Activated CD4-positive, alpha-beta T cell treated with anti-CD3 and anti-CD28 coated beads, Interleukin-2, amount 10 ng/mL, durations not matched to agents 7 days and 5 days (primary cell): ENCODE results near the gene PEMT. TPM values are rescaled to one million over a fixed set of nuclear protein-coding genes. Genes with fewer than 3 reads are reported as not detected.
A peak's percentile ranks its signal among the peaks of the same experiment; 100 is the strongest.

Experiments
- CTCF ChIA-PET: fragments of 350-600 bp; sonication (Branson Sonifier 250); formaldehyde crosslinking; loops from one replicate; lab custom pipeline; 2021; ENCODE audit warnings: antibody characterized with exemption; lab: Charles Lee
- POLR2A ChIA-PET: fragments of 350-600 bp; sonication (Branson Sonifier 250); formaldehyde crosslinking; loops from one replicate; lab custom pipeline; 2021; ENCODE audit warnings: antibody characterized with exemption; lab: Charles Lee
- DNase-seq: peaks from one replicate; pipeline ENCODE4 v3.0.0-alpha.2; 2020
- H3K27ac Mint-ChIP-seq: one replicate; pipeline ENCODE4 v1.8.0; 2021; ENCODE audit warnings: mild to moderate bottlenecking, moderate library complexity, mixed read lengths
- H3K27me3 Mint-ChIP-seq: one replicate; pipeline ENCODE4 v1.8.0; 2021; ENCODE audit warnings: mixed read lengths
- H3K36me3 Mint-ChIP-seq: one replicate; pipeline ENCODE4 v1.8.0; 2021; ENCODE audit warnings: low read depth, mixed read lengths
- H3K4me1 Mint-ChIP-seq: one replicate; pipeline ENCODE4 v1.8.0; 2021; ENCODE audit warnings: mixed read lengths
- H3K4me3 Mint-ChIP-seq: one replicate; pipeline ENCODE4 v1.8.0; 2021; ENCODE audit warnings: mild to moderate bottlenecking, moderate library complexity, mixed read lengths
- H3K9me3 Mint-ChIP-seq: one replicate; pipeline ENCODE4 v1.8.0; 2021; ENCODE audit warnings: mixed read lengths
- total RNA-seq, 2 experiments: library from RNA; stranded (reverse); gene quantifications; one replicate each; pipeline ENCODE4 v1.2.3, GENCODE V29; 2021

The PEMT gene
- total RNA-seq, 2 experiments from 2014 or later, result 10.8 to 17.3 TPM

GRCh38 chr17:17624741-17625140 is 33.2 kb upstream of the PEMT start:
- ChIA-PET CTCF (interaction anchor here (1.0 kb wide), 1 partner anchor 12 kb away, joined by 3 read pairs; no protein-coding TSS in a partner anchor), POLR2A (no interaction called here)
- H3K27me3 Mint-ChIP-seq, result peaks cover 9% of the 10 kb centered on the region
- no peak for DNase-seq
- H3K36me3 Mint-ChIP-seq, result peaks cover 2% of the 10 kb centered on the region
- H3K9me3 Mint-ChIP-seq, result peaks cover 2% of the 10 kb centered on the region
- H3K4me3 Mint-ChIP-seq, result no peak overlapping the region
- no peak overlapping the region for H3K27ac Mint-ChIP-seq
- peaks cover 14% of the 10 kb centered on the region for H3K4me1 Mint-ChIP-seq

- Mint-ChIP-seq H3K27me3 (peaks cover 9% of the 10 kb centered on the region), H3K36me3 (peaks cover 2% of the 10 kb centered on the region), H3K27ac (no peak overlapping the region), H3K4me1 (peaks cover 9% of the 10 kb centered on the region), H3K9me3 (peaks cover 2% of the 10 kb centered on the region), H3K4me3 (no peak overlapping the region)
- ChIA-PET CTCF (interaction anchor here (0.7 kb wide), 2 partner anchors 267 to 291 kb away, joined by 3 read pairs; no protein-coding TSS in a partner anchor), POLR2A (no interaction called here)
- DNase-seq, result no peak
These were observed 32.4 kb upstream of the PEMT start for GRCh38 chr17:17623904-17624303.

- ChIA-PET CTCF (interaction anchor here (0.9 kb wide), 1 partner anchor 20 kb away, joined by 3 read pairs; no protein-coding TSS in a partner anchor), POLR2A (no interaction called here)
- H3K4me1 Mint-ChIP-seq, result peaks cover 3% of the 10 kb centered on the region
These were observed 29.7 kb upstream of the PEMT start for GRCh38 chr17:17621254-17621653.

GRCh38 chr17:17613708-17614114 is 22.2 kb upstream of the PEMT start:
- CTCF ChIA-PET, result interaction anchor here (0.7 to 1.6 kb wide), 11 partner anchors 10 to 242 kb away, joined by 3 to 7 read pairs (median 3); partner anchors contain the start of gene PEMT
- Mint-ChIP-seq H3K27me3 (no peaks in the 10 kb centered on the region), H3K36me3 (no peaks in the 10 kb centered on the region), H3K4me1 (no peaks in the 10 kb centered on the region), H3K4me3 (no peak overlapping the region), H3K9me3 (peaks cover 3% of the 10 kb centered on the region), H3K27ac (no peak overlapping the region)
- peak; percentile 66 for DNase-seq
- POLR2A ChIA-PET, result no interaction called here

More at GRCh38 chr17:17621254-17621653, 29.7 kb upstream of the PEMT start:
- Mint-ChIP-seq H3K27me3 (peaks cover 9% of the 10 kb centered on the region), H3K36me3 (no peaks in the 10 kb centered on the region), H3K27ac (no peak overlapping the region), H3K9me3 (no peaks in the 10 kb centered on the region), H3K4me3 (no peak overlapping the region)
- no peak for DNase-seq

GRCh38 chr17:17612085-17613022 is 20.8 kb upstream of the PEMT start:
- no peak for DNase-seq
- POLR2A ChIA-PET, result no interaction called here
- Mint-ChIP-seq H3K4me3 (no peak overlapping the region), H3K27me3 (no peaks in the 10 kb centered on the region), H3K36me3 (no peaks in the 10 kb centered on the region), H3K27ac (no peak overlapping the region), H3K9me3 (peaks cover 3% of the 10 kb centered on the region), H3K4me1 (no peaks in the 10 kb centered on the region)
- CTCF ChIA-PET, result interaction anchor here (0.5 to 1.6 kb wide), 6 partner anchors 10 to 240 kb away, joined by 3 to 7 read pairs (median 3); partner anchors contain the start of gene PEMT

GRCh38 chr17:17609121-17609520 is 17.6 kb upstream of the PEMT start:
- Mint-ChIP-seq H3K27me3 (no peaks in the 10 kb centered on the region), H3K9me3 (no peaks in the 10 kb centered on the region), H3K36me3 (no peaks in the 10 kb centered on the region), H3K27ac (no peak overlapping the region), H3K4me3 (no peak overlapping the region), H3K4me1 (no peaks in the 10 kb centered on the region)
- CTCF ChIA-PET, result no interaction called here
- POLR2A ChIA-PET, result no interaction called here
- no peak for DNase-seq

- H3K4me3 Mint-ChIP-seq, result no peak overlapping the region
- no peak for DNase-seq
- ChIA-PET CTCF (interaction anchor here (0.5 to 0.6 kb wide), 2 partner anchors 11 to 35 kb away, joined by 3 read pairs; no protein-coding TSS in a partner anchor), POLR2A (no interaction called here)
- H3K4me1 Mint-ChIP-seq, result no peaks in the 10 kb centered on the region
- no peak overlapping the region for H3K27ac Mint-ChIP-seq
- no peaks in the 10 kb centered on the region for H3K36me3 Mint-ChIP-seq
- H3K27me3 Mint-ChIP-seq, result no peaks in the 10 kb centered on the region
- no peaks in the 10 kb centered on the region for H3K9me3 Mint-ChIP-seq
These were observed 15.0 kb upstream of the PEMT start for GRCh38 chr17:17606416-17607000.

- ChIA-PET CTCF (no interaction called here), POLR2A (no interaction called here)
- Mint-ChIP-seq H3K9me3 (no peaks in the 10 kb centered on the region), H3K4me3 (no peak overlapping the region), H3K27me3 (no peaks in the 10 kb centered on the region), H3K27ac (no peak overlapping the region), H3K36me3 (no peaks in the 10 kb centered on the region), H3K4me1 (no peaks in the 10 kb centered on the region)
- no peak for DNase-seq
These were observed 14.2 kb upstream of the PEMT start for GRCh38 chr17:17605729-17606088.

GRCh38 chr17:17605083-17605728 is 13.7 kb upstream of the PEMT start:
- H3K4me3 Mint-ChIP-seq, result no peak overlapping the region
- H3K9me3 Mint-ChIP-seq, result no peaks in the 10 kb centered on the region
- DNase-seq, result no peak
- ChIA-PET POLR2A (no interaction called here), CTCF (interaction anchor here (0.6 kb wide), 1 partner anchor 426 kb away, joined by 5 read pairs; no protein-coding TSS in a partner anchor)
- H3K27me3 Mint-ChIP-seq, result no peaks in the 10 kb centered on the region
- H3K36me3 Mint-ChIP-seq, result no peaks in the 10 kb centered on the region
- no peak overlapping the region for H3K27ac Mint-ChIP-seq
- H3K4me1 Mint-ChIP-seq, result no peaks in the 10 kb centered on the region

- ChIA-PET POLR2A (no interaction called here), CTCF (interaction anchor here (1.0 to 1.3 kb wide), 2 partner anchors 10 to 107 kb away, joined by 3 to 4 read pairs; partner anchors contain the start of gene RASD1)
- no peaks in the 10 kb centered on the region for H3K27me3 Mint-ChIP-seq
- no peak overlapping the region for H3K4me3 Mint-ChIP-seq
- DNase-seq, result no peak
- H3K27ac Mint-ChIP-seq, result no peak overlapping the region
- no peaks in the 10 kb centered on the region for H3K4me1 Mint-ChIP-seq
- H3K36me3 Mint-ChIP-seq, result no peaks in the 10 kb centered on the region
- no peaks in the 10 kb centered on the region for H3K9me3 Mint-ChIP-seq
These were observed 12.4 kb upstream of the PEMT start for GRCh38 chr17:17603895-17604225.

GRCh38 chr17:17603178-17603894 is 11.8 kb upstream of the PEMT start:
- DNase-seq, result no peak
- no peak overlapping the region for H3K4me3 Mint-ChIP-seq
- no peaks in the 10 kb centered on the region for H3K4me1 Mint-ChIP-seq
- no peaks in the 10 kb centered on the region for H3K27me3 Mint-ChIP-seq
- ChIA-PET CTCF (interaction anchor here (1.0 to 1.4 kb wide), 3 partner anchors 11 to 107 kb away, joined by 3 to 4 read pairs (median 3); partner anchors contain the start of gene RASD1), POLR2A (no interaction called here)
- no peaks in the 10 kb centered on the region for H3K36me3 Mint-ChIP-seq
- no peak overlapping the region for H3K27ac Mint-ChIP-seq
- no peaks in the 10 kb centered on the region for H3K9me3 Mint-ChIP-seq

- CTCF ChIA-PET, result no interaction called here
- H3K4me3 Mint-ChIP-seq, result no peak overlapping the region
- no peak for DNase-seq
- no peaks in the 10 kb centered on the region for H3K27me3 Mint-ChIP-seq
- POLR2A ChIA-PET, result no interaction called here
- no peaks in the 10 kb centered on the region for H3K36me3 Mint-ChIP-seq
- H3K4me1 Mint-ChIP-seq, result no peaks in the 10 kb centered on the region
- no peaks in the 10 kb centered on the region for H3K9me3 Mint-ChIP-seq
- no peak overlapping the region for H3K27ac Mint-ChIP-seq
These were observed 8.5 kb upstream of the PEMT start for GRCh38 chr17:17599965-17600364.
